Loucy (cell line): ENCODE results near the gene GSE1.

Source experiments
- CTCF ChIP-seq: fragments of 200-600 bp; sonication (generic); conservative IDR thresholded peaks from 2 replicates; pipeline ENCODE4 v1.5.1; 2014; ENCODE audit warnings: mild to moderate bottlenecking, antibody characterized with exemption, low read length
- EZH2phosphoT487 ChIP-seq: fragments of 200-600 bp; IDR thresholded peaks from 2 replicates; pipeline ENCODE4 v1.6.1; 2018; ENCODE audit warnings: antibody characterized with exemption, mild to moderate bottlenecking, moderate library complexity, borderline replicate concordance

GRCh38 chr16:85661740-85662481, 48.8 kb downstream of the GSE1 start:
- no peak for TF ChIP-seq CTCF
- no peak for TF ChIP-seq EZH2phosphoT487
